HG03439 (cell line): Measurements from ENCODE around the gene ZSWIM1.
"Not testable (repeated sequence)": the region's sequence is repeated elsewhere in the genome, so short reads cannot be mapped to it uniquely, and the experiment has no call there.

Experiments
- ATAC-seq: cut with Tn5 transposase; IDR thresholded peaks from one replicate; pipeline ENCODE4 v1.9.1; 2021; ENCODE audit warnings: mild to moderate bottlenecking, moderate library complexity; ENCODE audit not compliant: unreplicated experiment

Gene ZSWIM1

GRCh38 chr20:45925821-45926506 is 44.9 kb downstream of the ZSWIM1 start:
- ATAC-seq = no peak

- no peak for ATAC-seq
These were observed 45.7 kb downstream of the ZSWIM1 start for GRCh38 chr20:45926731-45927070.

- no peak for ATAC-seq
These were observed 46.2 kb downstream of the ZSWIM1 start for GRCh38 chr20:45927071-45927878.

GRCh38 chr20:45931680-45932079 is 50.7 kb downstream of the ZSWIM1 start:
- not testable (repeated sequence) for ATAC-seq

GRCh38 chr20:45933266-45934045 is 52.4 kb downstream of the ZSWIM1 start:
- no peak for ATAC-seq

GRCh38 chr20:45934046-45934585 is 53.1 kb downstream of the ZSWIM1 start:
- ATAC-seq = peak; percentile 12
